Stimulated activated CD4-positive, alpha-beta T cell treated with anti-CD3 and anti-CD28 coated beads, TNF-alpha, amount 100 ng/mL, for 24 hours (primary cell): ENCODE measurements around the gene C18orf63.
A peak's percentile ranks its signal among the peaks of the same experiment; 100 is the strongest.
"Not testable (repeated sequence)": the region's sequence is repeated elsewhere in the genome, so short reads cannot be mapped to it uniquely, and the experiment has no call there.

ENCODE experiments used
- DNase-seq, 3 experiments: peaks; one replicate each; pipeline ENCODE4 v3.0.0-alpha.2; 2020; ENCODE audit warnings: low read depth in 3 of 3

The C18orf63 gene

DNA sequence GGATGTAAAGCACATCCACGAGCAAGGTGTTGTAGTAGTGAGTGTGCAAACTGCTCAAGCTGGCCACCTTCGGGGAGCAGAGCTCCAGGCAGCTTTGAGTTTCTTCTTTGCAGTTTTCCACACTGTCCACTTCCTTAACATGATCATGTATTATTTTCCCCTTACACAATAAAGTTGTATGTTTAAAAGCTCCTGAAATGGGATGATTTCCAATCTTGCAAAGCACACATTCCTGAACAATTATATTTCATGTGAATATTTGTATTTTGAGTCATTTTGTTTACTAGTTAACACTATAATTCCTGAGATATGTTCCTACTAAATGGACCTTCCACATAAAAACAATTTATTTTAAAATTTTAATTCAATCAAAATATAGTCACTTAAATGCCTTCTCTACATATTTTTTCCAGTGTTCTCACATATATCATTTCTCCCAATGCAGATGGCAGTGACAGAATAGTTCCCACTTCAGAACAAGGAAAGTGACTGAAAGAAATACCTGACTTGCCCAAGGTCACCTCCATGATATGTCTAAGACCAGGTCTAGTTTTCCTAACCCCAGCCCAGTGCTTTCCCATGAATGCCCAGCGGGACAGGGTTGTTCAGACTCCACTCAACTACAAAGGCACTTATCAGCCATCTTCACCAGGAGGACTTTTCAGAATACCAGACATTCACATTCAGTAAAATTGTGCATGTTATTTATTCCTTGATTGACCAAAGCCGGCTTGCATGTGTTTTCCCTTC is 29.4 kb upstream of the C18orf63 start:
- no peak for DNase-seq

DNA sequence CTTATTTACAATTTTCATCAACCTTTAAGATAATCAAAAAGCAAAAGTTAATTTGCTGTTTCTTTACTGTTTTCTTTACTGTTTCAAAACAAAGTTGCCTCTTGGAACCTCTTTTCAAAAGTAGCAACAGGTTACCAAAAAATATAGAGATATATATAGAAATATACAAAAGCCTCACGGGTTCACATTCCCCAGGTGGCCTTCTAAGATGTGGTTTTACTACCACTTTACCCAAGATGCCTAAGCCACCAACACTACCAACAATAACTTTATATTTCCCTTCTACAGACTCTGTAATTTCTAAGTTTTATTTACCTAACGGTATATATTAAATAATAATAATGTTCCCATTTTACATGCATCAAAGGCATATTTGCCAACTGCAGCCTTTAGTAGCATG is 28.8 kb upstream of the C18orf63 start:
- no peak for DNase-seq

DNA sequence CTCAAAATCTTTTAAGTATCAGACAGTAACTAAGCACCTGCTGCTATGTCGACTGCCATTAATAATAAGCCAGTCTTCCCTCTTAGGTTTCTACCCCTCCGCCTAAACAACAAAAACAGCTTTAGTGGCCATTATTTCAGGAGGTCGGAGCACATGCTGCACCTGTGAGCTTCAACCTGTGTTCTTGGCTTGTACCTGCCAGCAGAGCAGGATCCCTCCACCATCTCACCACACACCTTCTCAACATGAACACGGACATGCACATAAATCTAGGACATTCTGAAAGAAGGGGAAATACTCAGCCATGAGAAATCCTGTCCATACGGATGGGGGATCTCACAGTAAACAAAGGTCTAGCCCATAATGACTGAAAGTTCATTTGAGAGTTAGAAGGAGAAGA is 27.6 kb upstream of the C18orf63 start:
- DNase-seq = no peak

DNA sequence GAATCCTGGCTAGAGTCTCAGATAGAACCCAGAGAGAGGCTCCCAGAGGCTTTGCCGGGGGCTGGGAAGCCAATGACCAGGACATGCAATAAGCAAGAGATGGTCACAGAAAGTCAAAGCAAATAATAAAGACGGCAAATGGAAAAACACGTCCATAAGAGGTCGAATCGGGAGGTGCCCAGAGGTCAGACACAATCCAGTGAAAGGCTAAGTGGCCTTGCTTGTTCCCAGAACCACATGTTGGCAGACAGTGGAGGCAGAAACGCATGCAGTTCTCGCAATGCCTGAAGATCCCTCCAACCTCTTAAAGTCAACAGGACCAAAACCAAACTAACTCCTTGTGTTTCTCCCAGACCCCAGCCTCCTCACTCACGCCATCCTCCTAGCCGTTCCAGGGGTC is 26.9 kb upstream of the C18orf63 start:
- DNase-seq = no peak

DNA sequence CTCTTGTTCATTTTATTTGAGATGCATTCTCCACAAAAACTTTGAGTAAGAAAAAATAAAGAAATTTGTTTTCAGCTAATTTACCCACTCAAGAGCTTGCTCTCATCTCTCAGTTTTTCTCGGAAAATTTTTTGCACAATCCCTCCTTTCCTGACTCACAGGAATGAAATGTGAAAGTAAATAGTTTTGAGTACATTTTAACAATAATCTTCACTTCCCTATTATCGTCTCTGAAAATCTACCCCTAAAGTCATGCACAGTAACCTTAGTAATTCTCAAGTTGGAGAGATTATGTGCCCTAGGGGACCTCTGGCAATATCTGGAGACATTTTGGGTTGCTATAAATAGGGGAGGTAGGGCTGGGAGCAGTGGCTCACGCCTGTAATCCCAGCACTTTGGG is 26.5 kb upstream of the C18orf63 start:
- DNase-seq = no peak

DNA sequence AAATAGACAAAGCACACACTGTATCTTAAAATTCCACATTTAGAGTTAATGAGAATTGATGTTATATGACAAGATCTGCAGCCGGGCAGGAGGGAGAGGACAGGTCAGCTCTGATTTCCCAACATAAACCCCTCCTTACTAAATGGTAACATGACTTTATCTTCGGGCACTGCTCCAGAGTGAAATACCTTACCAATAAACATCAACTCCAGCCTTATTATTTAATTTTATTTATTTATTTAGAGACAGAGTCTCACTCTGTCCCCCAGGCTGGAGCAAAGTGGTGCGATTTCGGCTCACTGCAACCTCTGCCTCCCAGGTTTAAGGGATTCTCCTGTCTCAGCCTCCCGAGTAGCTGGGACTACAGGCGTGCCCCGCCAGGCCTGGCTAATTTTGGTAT is 25.6 kb upstream of the C18orf63 start:
- DNase-seq = no peak

DNA sequence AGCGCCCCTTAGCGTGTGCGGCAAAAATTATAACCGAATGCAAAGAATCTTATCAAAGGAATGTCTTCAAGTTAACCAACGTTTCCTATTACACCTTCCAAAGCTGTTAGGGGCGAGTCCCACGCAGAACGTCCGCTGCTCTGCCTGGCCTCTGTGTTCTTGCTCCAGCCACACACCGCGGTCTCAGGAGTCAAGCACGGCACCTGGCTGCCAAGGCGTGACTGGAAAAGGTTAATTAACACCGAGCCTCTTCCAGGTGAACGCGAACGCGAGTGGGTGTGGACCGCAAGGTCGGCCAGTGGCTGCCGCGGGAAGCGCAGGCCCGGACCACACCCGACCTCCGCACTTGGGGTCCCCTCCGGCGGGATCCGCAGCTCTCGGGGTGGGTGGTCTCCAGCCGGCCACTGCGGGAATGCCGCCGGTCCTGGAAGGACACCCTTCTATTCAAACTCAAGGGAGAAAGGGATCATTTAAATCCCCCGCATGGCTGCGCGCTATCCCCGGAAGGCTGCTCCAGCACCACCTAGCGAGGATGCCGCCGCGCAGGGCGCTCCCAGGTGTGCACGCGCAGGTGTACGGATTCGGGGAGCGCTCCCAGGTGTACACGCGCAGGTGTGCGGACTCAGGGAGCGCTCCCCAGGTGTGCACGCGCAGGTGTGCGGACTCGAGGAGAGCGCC is 24.7 kb upstream of the C18orf63 start:
- no peak for DNase-seq

DNA sequence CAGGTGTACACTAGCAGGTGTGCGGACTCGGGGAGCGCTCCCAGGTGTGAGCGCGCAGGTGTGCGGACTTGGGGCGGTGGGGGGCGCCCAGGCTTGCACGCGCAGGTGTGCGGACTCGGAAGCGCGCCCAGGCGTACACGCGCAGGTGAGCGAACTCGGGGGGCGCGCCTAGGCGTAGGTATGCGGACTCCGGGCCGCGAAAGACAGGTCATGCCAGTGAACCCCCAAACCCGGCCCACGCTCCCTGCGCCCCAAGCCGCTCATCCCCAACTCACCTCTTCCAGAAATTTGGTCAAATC is 24.2 kb upstream of the C18orf63 start:
- no peak for DNase-seq

DNA sequence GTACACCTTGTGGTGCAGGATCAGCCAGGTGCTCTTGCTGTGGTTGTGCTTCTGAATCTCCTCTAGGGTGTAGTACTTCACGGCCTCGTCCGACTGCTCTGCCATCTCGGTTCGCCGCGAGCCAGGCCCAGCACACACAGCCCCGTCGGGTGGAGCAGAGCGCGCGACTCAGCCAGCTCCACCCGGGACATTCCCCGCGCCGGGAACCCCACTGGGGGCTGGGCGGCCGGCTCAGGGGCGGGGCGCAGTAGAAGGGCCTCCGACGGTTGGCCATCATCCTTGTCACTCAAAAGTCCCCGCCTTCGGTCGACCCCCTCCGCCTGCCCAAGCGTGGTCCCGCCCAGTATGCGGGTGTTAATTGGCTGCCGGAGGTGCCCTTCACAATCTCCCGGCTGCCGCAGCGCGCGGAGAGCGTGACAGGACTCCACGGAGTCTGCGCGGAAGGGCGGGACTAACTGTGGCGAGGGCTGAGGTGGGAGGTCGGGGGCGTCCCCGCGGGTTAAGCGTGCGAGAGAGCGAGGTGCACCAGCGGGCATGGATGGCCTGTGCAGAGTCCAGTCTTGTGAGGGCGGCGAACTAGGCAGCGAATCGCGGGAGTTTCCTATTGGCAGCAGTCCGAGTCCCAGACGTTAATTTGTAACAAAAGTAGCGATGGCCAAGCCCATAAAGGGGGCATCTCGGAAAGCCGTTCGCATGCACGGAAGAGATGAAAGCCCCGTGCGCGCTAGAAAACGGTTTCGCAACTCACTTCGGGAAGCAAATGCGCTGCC is 23.7 kb upstream of the C18orf63 start, which contains the start of gene CYB5A:
TSS of gene CYB5A (minus strand) at position 193 of the 770 bp plus-strand sequence. CDS start at position 105, 88 bp downstream.
- peak; percentile 96 to 97 (median 97) for DNase-seq

DNA sequence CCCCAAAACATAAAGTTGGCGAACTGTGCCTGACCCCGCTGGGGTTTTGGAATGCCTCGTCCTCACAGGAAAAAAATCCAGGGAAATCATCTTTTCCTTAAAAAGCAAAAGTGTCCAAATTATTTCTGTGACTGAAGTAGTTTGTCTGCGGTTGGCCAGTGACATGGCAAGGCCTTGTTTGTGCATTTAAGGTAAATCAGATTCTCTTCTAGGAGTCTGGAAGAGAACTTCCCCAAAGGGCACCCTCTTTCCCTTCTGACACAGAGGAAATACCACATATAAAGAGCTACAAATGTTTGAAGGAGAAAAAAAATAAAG is 23.1 kb upstream of the C18orf63 start:
- no peak for DNase-seq

DNA sequence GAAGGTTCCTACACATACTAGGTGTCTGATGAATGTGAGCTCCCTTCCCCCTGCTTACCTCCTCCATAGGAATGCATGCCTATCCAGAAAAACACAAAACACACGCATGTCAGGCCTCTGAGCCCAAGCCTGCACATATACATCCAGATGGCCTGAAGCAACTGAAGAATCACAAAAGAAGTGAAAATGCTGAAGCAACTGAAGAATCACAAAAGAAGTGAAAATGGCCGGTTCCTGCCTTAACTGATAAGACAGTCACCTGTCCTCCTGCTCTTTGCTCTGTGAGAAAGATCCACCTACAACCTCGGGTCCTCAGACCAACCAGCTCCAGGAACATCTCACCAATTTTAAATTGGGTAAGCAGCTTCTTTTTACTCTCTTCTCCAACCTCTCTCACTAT is 22.7 kb upstream of the C18orf63 start:
- not testable (repeated sequence) for DNase-seq

DNA sequence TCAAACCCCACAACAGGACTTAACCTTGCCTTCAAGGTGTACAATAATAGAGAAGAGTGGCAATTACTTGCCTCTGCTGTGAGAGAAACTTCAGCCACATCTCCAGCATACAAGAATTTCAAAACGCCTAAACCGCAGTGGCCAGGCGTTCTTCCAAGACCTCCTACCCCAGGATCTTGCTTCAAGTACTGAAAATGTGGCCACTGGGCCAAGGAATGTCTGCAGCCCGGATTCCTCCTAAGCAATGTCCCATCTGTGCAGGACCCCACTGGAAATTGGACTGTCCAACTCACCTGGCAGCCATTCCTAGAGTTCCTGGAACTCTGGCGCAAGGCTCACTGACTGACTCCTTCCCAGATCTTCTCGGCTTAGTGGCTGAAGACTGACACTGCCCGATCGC is 21.1 kb upstream of the C18orf63 start:
- DNase-seq = no peak

DNA sequence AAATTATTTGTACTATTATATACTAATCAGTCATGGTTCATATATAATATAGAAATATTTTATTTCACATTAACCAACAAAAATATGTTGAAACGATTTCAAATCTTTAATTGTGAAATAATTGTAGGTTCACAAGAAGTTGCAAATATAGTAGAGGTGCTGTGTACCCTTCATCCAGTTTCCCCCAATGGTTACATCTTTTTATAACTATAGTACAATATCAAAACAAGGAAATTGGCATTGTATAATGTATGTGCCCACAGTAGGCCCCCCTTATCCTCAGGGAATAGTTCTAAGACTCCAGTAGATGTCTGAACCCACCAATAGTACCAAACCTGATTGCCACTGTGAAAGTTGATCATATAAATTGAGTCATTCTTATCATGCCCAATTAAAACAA is 16.5 kb upstream of the C18orf63 start:
- DNase-seq = no peak

DNA sequence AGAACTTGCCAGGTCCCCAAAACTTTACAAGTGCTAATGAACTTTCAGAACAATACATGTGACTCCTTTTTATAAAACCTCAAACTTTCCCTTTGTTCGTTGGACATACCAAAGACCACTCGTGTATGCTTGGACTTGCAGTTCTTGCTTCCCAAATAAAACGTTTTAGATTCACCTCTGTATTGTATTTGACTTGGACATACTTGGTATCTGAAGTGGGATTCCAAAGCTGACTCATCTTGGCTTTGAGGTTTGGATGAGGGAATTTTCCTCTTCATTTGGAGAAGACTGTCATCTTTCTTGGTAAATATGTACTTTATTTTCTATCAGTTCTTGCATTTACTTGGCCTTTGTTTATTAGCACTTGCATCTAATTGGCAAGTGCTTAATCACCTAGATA is 15.9 kb upstream of the C18orf63 start:
- no peak for DNase-seq

DNA sequence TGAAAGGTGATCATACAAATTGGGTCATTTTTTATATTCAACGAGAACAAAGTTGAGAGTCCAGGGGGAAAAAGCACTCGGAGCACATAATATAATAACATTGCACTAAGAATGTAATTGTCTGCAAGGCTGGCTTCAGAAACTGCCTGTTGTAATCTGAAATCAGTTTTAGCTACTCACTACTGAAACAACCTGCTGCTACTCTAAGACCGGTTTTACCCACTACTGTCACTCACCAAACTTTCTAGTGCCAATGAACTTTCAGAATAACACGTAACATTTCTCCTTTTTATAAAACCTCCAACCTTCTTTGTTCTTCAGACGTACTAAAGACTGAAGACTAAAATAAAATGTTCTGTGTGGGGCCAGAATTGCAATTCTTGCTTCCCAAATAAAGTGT is 12.3 kb upstream of the C18orf63 start:
- DNase-seq = no peak

DNA sequence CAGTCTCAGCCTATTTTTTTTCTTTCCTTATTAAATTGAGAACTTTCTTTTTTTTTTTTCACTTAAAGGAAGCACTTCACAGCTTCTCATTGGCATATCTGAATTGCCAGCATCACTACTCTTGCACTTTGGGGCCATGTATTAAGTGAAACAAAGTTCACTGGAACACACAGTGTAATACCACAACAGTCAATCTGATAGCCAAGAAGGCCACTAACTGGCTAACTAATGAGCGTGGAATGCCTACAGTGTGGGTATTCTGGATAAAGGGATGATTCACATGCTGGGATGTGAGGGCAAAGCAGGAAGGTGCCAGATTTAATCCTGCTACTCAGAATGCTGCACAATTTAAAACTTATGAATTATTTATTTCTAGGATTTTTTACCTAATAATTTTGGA is 11.7 kb upstream of the C18orf63 start:
- no peak for DNase-seq

DNA sequence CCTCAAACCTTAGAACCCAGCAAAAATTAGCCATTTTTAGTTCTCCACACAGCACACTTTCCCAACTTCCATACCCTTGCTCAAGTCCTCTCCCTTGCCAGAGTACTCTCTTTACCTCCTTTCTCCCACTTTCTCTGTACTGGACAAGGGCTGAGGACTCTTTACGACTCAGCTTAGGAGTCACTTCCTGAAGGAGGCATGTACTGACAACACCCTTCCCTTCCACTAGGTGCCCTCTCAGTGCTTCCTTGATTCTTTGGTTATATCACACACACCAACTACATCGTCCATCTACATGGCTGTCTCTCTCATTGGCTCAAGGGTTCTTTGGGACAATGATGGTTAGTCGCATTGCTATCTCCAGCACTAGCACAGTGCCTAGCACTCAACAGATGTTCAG is 5.2 kb upstream of the C18orf63 start:
- DNase-seq = no peak

DNA sequence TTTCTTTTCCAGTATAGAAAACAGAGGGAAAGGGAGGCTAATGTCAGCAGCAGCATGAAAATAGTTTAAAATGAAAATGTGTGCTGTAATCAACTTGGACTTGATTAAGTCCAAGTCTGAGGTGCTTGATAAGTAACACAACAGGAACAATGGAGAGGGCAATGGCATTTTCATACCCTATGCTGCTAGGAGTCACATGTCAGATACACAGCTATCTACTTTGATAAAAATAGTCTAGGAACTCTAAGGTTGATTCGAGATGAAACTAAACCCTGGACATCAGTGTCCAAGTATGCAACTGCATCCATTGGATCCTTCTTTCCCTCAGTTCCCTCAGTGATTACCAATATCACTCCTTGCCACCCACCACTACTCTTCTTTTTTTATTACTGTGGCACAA is 4.6 kb upstream of the C18orf63 start:
- DNase-seq = no peak

DNA sequence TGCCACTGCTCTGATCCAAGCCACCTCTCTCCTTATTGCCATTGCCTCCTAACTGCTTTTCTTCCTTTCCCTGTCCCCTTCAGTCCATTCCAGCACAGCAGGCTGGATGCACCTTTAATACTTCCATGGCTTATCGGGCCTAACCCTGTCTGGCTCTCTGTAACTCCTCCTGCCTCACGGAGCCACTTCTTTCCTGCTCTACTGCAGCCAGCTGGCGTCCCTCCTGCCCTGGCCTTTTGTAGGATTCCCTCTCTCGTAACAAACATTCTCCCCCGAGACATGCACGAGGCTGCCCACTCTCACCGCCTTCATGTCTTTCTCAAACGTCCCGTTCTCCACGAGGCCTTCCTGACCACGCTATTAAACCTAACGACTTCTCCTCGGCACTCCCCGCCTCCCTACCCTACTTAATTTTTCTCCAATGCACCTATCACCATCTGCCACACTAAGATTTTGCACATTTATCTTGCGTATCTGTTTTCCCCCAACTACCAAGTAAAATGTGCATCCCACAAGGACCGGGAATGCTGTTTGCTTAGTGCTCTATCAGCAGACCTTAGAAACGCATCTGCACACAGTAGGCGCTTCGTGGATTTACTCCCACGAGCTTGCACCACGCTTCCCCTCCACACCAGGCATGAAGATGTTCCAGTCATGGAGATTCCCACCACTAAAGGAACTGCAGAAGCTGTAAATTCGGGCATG is 728 bp upstream of the C18orf63 start:
- no peak for DNase-seq

DNA sequence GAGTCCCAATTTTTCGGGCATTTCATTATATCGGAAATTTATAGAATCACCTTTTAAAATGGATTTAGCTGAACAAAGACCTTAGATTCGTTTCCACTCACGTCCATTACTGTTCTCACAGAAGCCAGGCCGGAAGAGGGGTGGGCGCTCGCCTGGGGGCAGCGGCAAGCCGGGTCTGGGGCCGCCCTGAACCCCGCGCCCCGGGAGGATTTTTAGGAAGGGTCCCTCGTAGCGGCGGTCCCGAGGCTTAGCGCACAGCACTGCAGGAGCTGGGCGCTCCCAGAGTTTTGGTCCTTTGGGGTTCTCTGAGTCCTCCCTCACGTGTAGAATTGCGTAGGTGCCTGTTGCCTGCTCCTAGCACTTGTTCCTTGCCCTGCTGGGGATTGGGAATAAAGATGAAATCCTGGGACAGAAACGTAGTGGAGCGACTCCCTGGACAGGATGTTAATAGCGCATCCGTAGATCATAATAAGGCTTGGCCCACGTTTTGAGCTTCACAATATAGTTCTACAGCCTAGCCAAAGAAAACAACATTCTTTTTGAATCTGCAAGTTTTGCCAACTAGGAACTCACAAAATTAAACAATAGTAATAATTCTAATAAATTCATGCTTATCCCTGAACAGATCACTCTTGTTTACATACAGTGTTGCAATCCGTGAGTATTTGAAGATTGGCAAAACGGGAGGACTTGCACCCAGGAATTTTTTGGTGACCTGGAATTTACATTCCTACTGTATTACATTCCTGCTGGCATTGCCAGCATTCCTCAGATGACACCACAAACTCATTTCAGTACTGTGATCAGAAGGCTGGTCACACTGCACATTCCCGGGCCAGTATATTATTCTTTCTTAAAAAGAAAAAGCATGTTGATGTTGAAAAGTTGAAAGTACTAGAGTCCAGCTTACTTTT is 875 bp downstream of the C18orf63 start:
- no peak for DNase-seq

DNA sequence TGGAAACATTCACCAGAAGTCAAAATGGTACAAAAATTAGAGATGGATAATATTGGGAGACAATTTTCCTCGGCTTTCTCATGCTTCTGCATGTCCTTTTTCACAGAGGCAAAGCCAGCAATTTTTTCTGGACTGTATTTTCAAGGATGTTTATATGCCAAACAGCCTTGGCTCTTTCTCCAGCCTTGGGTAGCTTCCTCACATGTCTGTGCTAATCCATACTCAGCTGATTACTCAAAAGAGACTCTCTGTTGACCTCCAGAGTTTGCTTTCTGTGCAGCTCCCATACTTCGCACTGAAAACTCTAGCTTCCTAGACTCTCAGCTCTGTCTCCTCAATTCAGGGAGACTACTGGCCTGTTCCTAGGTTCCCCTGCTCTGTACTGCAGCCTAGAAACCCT is 10.6 kb downstream of the C18orf63 start:
- DNase-seq = no peak
